Trophoblast cell (in vitro differentiated cells and primary cell): ENCODE measurements around the gene SLX4IP.

Source experiments
- DNase-seq, 2 donors: peaks; one replicate each; pipeline ENCODE4 v3.0.0-alpha.2; 2016
- H2AFZ ChIP-seq: 2 replicates; pipeline ENCODE4 v1.6.1; 2013; ENCODE audit warnings: low read length, moderate library complexity, mild to moderate bottlenecking; ENCODE audit not compliant: insufficient read depth, poor library complexity
- H2AK5ac ChIP-seq: 2 replicates; pipeline ENCODE4 v1.6.1; 2013; ENCODE audit warnings: mild to moderate bottlenecking, low read length
- H2BK120ac ChIP-seq: 2 replicates; pipeline ENCODE4 v1.6.1; 2013; ENCODE audit warnings: low read length, mild to moderate bottlenecking, moderate library complexity; ENCODE audit not compliant: insufficient read depth, poor library complexity
- H2BK12ac ChIP-seq: 2 replicates; pipeline ENCODE4 v1.6.1; 2013; ENCODE audit warnings: mild to moderate bottlenecking, low read length, moderate library complexity
- H2BK5ac ChIP-seq: 2 replicates; pipeline ENCODE4 v1.6.1; 2013; ENCODE audit warnings: low read length, low read depth, moderate library complexity, mild to moderate bottlenecking; ENCODE audit not compliant: poor library complexity
- H3K14ac ChIP-seq: 2 replicates; pipeline ENCODE4 v1.6.1; 2013; ENCODE audit warnings: mild to moderate bottlenecking, low read length
- H3K18ac ChIP-seq: 2 replicates; pipeline ENCODE4 v1.6.1; 2013; ENCODE audit warnings: mild to moderate bottlenecking, low read length
- H3K23ac ChIP-seq: 2 replicates; pipeline ENCODE4 v1.6.1; 2013; ENCODE audit warnings: low read length
- H3K27ac ChIP-seq: 2 replicates; pipeline ENCODE4 v1.5.1; 2013; ENCODE audit warnings: low read depth, mild to moderate bottlenecking, inconsistent platforms, low read length, moderate library complexity
- H3K27me3 ChIP-seq: 2 replicates; pipeline ENCODE4 v1.6.1; 2013; ENCODE audit warnings: inconsistent platforms, mild to moderate bottlenecking, low read length, moderate library complexity; ENCODE audit not compliant: insufficient read depth
- H3K36me3 ChIP-seq, 2 experiments: 1 replicate in 1 of 2; 2 replicates in 1 of 2; pipeline ENCODE4 v1.6.1; 2013; ENCODE audit warnings: low read length in 2 of 2, mild to moderate bottlenecking in 2 of 2, moderate library complexity in 1 of 2; ENCODE audit not compliant: insufficient read depth in 2 of 2, control insufficient read depth in 1 of 2
- H3K4ac ChIP-seq: 2 replicates; pipeline ENCODE4 v1.6.1; 2013; ENCODE audit warnings: low read depth, mild to moderate bottlenecking, low read length, moderate library complexity
- H3K4me1 ChIP-seq, 2 experiments: 1 replicate in 1 of 2; 2 replicates in 1 of 2; pipeline ENCODE4 v1.6.1; 2013; ENCODE audit warnings: low read length in 2 of 2, mild to moderate bottlenecking in 2 of 2, moderate library complexity in 1 of 2; ENCODE audit not compliant: insufficient read depth in 2 of 2, control insufficient read depth in 1 of 2
- H3K4me2 ChIP-seq: 2 replicates; pipeline ENCODE4 v1.6.1; 2013; ENCODE audit warnings: inconsistent platforms, mild to moderate bottlenecking, low read length, moderate library complexity
- H3K4me3 ChIP-seq: 2 replicates; pipeline ENCODE4 v1.5.1; 2013; ENCODE audit warnings: mild to moderate bottlenecking, low read depth, low read length, inconsistent platforms
- H3K79me1 ChIP-seq: one replicate; pipeline ENCODE4 v1.6.1; 2013; ENCODE audit warnings: low read length
- H3K79me2 ChIP-seq: 2 replicates; pipeline ENCODE4 v1.6.1; 2013; ENCODE audit warnings: low read length, mild to moderate bottlenecking; ENCODE audit not compliant: control insufficient read depth, insufficient read depth, poor library complexity
- H3K9ac ChIP-seq: 2 replicates; pipeline ENCODE4 v1.6.1; 2013; ENCODE audit warnings: mild to moderate bottlenecking, low read length
- H3K9me3 ChIP-seq: 2 replicates; pipeline ENCODE4 v1.6.1; 2013; ENCODE audit warnings: low read depth, mild to moderate bottlenecking, control low read depth, inconsistent platforms, low read length; ENCODE audit not compliant: insufficient read depth
- H4K12ac ChIP-seq: 2 replicates; pipeline ENCODE4 v1.6.1; 2013; ENCODE audit warnings: low read depth, mild to moderate bottlenecking, low read length, moderate library complexity
- H4K8ac ChIP-seq: 2 replicates; pipeline ENCODE4 v1.6.1; 2013; ENCODE audit warnings: low read depth, mild to moderate bottlenecking, low read length, moderate library complexity
- H4K91ac ChIP-seq: one replicate; pipeline ENCODE4 v1.6.1; 2013; ENCODE audit warnings: low read depth, mild to moderate bottlenecking, low read length, moderate library complexity
- WGBS: extraction: QIAGEN DNeasy Blood & Tissue Kit; methylation state at CpG from one replicate; pipeline ENCODE4 v1.1.7; 2013; ENCODE audit warnings: missing lambda C conversion rate; ENCODE audit not compliant: insufficient read length, insufficient coverage; ENCODE audit errors: extremely low coverage; 5-methylcytosine and 5-hydroxymethylcytosine counted together

The SLX4IP gene

DNA sequence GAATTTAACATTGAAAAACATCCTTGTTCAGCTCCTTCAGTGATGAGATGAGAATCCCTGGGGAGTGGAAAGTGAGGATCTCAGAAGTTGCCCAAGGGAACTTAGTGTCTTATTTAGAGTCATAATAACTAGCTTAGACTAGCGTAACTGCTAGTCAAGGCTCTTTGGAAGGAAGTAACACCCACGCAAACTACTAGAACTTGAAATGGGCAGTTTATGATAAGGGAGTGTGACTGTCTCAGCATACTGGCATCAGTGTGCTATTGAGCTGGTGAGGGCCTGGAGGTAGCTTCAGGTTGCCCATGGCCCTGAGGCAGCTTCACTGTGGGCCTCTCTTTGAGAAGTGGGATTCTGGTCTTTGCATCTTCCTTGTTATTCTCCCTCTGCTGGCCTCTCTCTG lies 40.1 kb downstream of the SLX4IP start:
- Histone ChIP-seq H3K79me1 (peaks cover 2% of the 10 kb centered on the region), H3K27ac (no peak overlapping the region), H2BK120ac (no peak overlapping the region), H2BK12ac (no peak overlapping the region), H3K4ac (no peak overlapping the region), H3K4me1 (peaks cover 5% of the 10 kb centered on the region in 2 experiments), H2BK5ac (no peak overlapping the region), H3K18ac (no peak overlapping the region), H3K4me2 (no peak overlapping the region), H4K8ac (no peak overlapping the region), H3K79me2 (no peaks in the 10 kb centered on the region), H4K91ac (no peak overlapping the region), H3K9ac (no peak overlapping the region), H3K36me3 (no peaks in the 10 kb centered on the region), H2AK5ac (no peak overlapping the region), H4K12ac (no peak overlapping the region), H3K4me3 (no peak overlapping the region), H3K9me3 (no peaks in the 10 kb centered on the region), H3K27me3 (no peaks in the 10 kb centered on the region), H2AFZ (no peak overlapping the region), H3K14ac (no peak overlapping the region), H3K23ac (no peak overlapping the region)
- DNase-seq: no peak
- WGBS: no CpG with 5 or more reads among the region's 2 CpGs

DNA sequence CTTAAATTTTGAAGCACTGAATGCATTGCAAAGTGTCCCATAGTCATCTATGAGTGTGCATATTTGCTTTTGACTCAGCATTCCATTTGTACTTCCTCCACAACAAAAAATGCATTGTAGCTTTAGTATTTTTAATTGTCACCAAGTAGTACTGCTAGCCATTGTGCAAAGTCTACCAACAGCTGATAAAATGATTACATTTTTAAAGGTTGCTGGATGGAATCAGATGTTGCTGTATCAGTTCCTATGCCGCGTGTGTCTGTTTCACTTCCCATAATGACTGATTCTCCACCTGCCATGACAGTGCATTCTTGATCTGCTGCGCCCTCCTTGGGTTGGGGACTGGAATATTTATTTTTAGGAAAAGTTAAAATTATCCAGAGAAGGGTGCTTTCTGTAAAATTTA lies 41.2 kb downstream of the SLX4IP start:
- no peak overlapping the region for H2AK5ac ChIP-seq
- no peak overlapping the region for H4K12ac ChIP-seq
- H2BK5ac ChIP-seq: no peak overlapping the region
- no peak overlapping the region for H4K91ac ChIP-seq
- no peak overlapping the region for H3K18ac ChIP-seq
- no peak overlapping the region for H4K8ac ChIP-seq
- no peaks in the 10 kb centered on the region for H3K79me2 ChIP-seq
- H2BK120ac ChIP-seq: no peak overlapping the region
- no CpG with 5 or more reads among the region's 3 CpGs for WGBS
- peaks cover 5% of the 10 kb centered on the region in 2 experiments for H3K4me1 ChIP-seq
- H3K4ac ChIP-seq: no peak overlapping the region
- no peak overlapping the region for H3K23ac ChIP-seq
- H3K27me3 ChIP-seq: no peaks in the 10 kb centered on the region
- no peak overlapping the region for H3K4me2 ChIP-seq
- no peak overlapping the region for H3K9ac ChIP-seq
- H3K9me3 ChIP-seq: no peaks in the 10 kb centered on the region
- no peak overlapping the region for H2AFZ ChIP-seq
- DNase-seq: peak; percentile 11 to 41
- no peak overlapping the region for H2BK12ac ChIP-seq
- H3K36me3 ChIP-seq: no peaks in the 10 kb centered on the region
- peaks cover 2% of the 10 kb centered on the region for H3K79me1 ChIP-seq
- H3K4me3 ChIP-seq: no peak overlapping the region
- H3K14ac ChIP-seq: no peak overlapping the region
- no peak overlapping the region for H3K27ac ChIP-seq

DNA sequence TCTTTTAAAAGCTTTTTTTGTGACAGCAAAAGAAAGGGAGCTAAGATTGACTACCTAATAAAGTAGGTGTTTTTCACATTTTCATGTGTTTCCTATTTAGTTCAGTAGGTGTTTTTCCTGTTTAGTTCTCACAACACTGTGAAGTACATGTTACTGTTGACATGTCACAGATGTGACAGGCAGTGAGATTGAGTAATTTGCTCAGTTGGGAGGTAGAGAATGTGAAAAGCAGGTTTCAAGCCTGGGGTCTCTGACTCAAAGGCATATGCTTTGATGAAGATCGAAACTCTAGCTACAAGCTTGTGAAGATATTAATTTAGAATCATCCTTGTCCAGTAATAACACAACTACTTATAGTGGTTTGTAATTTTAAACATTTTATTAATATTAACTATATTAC lies 43.1 kb downstream of the SLX4IP start:
- no peak for DNase-seq
- no peak overlapping the region for H2BK12ac ChIP-seq
- no CpG with 5 or more reads among the region's 1 CpG for WGBS
- H4K12ac ChIP-seq: no peak overlapping the region
- H3K9ac ChIP-seq: no peak overlapping the region
- no peak overlapping the region for H3K18ac ChIP-seq
- no peak overlapping the region for H2BK120ac ChIP-seq
- peaks cover 2 to 5% of the 10 kb centered on the region in 2 experiments for H3K4me1 ChIP-seq
- no peaks in the 10 kb centered on the region for H3K36me3 ChIP-seq
- H3K14ac ChIP-seq: no peak overlapping the region
- no peak overlapping the region for H3K27ac ChIP-seq
- H3K27me3 ChIP-seq: no peaks in the 10 kb centered on the region
- no peak overlapping the region for H3K4me2 ChIP-seq
- H3K79me1 ChIP-seq: peaks cover 2% of the 10 kb centered on the region
- no peak overlapping the region for H4K91ac ChIP-seq
- no peaks in the 10 kb centered on the region for H3K9me3 ChIP-seq
- no peak overlapping the region for H2AK5ac ChIP-seq
- no peak overlapping the region for H2BK5ac ChIP-seq
- H3K79me2 ChIP-seq: no peaks in the 10 kb centered on the region
- no peak overlapping the region for H2AFZ ChIP-seq
- H4K8ac ChIP-seq: no peak overlapping the region
- H3K4me3 ChIP-seq: no peak overlapping the region
- no peak overlapping the region for H3K23ac ChIP-seq
- no peak overlapping the region for H3K4ac ChIP-seq

DNA sequence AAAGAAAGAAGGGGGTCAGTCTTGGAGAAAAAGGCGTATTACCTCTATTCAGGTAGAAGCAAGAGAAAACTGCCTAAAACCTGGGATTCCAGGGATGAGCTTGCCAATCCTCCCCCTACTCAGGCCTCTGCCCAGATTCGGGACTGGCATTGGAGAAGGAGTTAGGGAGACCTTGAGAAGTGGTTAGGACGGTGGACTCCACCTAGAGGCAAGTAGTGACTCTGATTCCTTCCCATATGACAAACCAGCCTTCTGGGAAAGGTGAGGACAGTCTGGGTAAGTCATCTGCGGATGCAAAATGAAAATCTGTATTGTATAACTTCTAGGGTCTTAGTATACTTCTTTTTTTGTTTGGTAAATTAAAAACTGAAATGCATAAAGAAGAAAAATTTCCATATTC lies 43.8 kb downstream of the SLX4IP start:
- H3K9me3 ChIP-seq: no peaks in the 10 kb centered on the region
- no peak overlapping the region for H2AK5ac ChIP-seq
- H2BK12ac ChIP-seq: no peak overlapping the region
- no CpG with 5 or more reads among the region's 4 CpGs for WGBS
- no peaks in the 10 kb centered on the region for H3K36me3 ChIP-seq
- no peak overlapping the region for H4K8ac ChIP-seq
- H2BK120ac ChIP-seq: no peak overlapping the region
- H3K27ac ChIP-seq: no peak overlapping the region
- H3K27me3 ChIP-seq: no peaks in the 10 kb centered on the region
- H4K91ac ChIP-seq: no peak overlapping the region
- H2BK5ac ChIP-seq: no peak overlapping the region
- H3K4me1 ChIP-seq: peaks cover 1 to 2% of the 10 kb centered on the region in 2 experiments
- no peak overlapping the region for H3K4me2 ChIP-seq
- no peak overlapping the region for H3K23ac ChIP-seq
- no peak overlapping the region for H2AFZ ChIP-seq
- H3K4ac ChIP-seq: no peak overlapping the region
- no peak for DNase-seq
- H3K9ac ChIP-seq: no peak overlapping the region
- no peak overlapping the region for H3K18ac ChIP-seq
- no peak overlapping the region for H3K14ac ChIP-seq
- no peak overlapping the region for H3K4me3 ChIP-seq
- H3K79me2 ChIP-seq: no peaks in the 10 kb centered on the region
- peaks cover 2% of the 10 kb centered on the region for H3K79me1 ChIP-seq
- H4K12ac ChIP-seq: no peak overlapping the region
